ENCODE measurements around the gene NRP1. TPM values are rescaled to one million over a fixed set of nuclear protein-coding genes. Genes with fewer than 3 reads are reported as not detected.
A peak's percentile ranks its signal among the peaks of the same experiment; 100 is the strongest.

The NRP1 gene
- total RNA-seq, 2 experiments from 2014 or later: 0.19 to 0.44 TPM

DNA sequence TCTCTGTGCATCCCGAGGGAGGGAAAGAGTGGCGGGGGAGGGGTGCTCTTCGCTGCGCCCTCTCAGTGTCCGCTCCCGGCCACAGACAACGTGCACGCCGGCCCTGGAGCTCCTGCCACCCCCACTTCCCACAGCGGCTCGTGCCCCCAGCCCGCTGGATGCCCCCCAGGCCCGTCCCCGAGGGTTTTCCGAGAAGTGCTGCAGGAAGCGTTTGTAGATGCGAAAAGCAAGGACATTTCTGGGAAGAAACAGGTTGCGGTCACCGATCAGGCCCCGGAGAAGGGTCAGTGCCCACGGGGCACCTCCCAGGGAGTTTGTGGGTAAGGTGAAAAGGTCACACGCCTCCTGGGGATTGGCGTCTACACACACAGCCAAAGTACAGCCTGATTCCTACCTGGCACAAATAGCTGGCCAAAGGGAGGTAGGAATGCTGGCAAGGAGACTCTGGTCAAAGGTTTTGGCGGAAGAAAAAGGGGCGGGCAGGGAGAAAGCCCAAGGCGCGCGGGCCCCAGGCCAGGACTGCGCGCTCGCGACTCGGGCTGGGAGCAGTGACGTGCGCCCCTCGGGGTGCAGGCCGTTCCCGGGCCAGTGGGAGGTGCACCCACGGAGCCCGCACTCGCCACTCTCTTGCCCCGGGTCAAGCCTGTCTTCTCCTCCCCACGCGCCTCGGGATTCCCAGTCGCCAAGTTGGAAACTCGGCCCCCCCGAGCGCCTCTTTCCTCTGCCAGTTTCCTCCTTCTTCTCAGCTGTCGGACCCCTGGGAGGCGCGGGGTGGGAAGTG, 1.5 kb upstream of the NRP1 start:
- peaks cover 74% of the 10 kb centered on the region for H3K27me3 Mint-ChIP-seq
- H3K27ac Mint-ChIP-seq: no peak overlapping the region
- peak overlapping the region; percentile 44 for H3K4me3 Mint-ChIP-seq
- peaks cover 8% of the 10 kb centered on the region for H3K4me1 Mint-ChIP-seq
- no peaks in the 10 kb centered on the region for H3K9me3 Mint-ChIP-seq
- peak; percentile 2 for DNase-seq
- H3K36me3 Mint-ChIP-seq: no peaks in the 10 kb centered on the region

DNA sequence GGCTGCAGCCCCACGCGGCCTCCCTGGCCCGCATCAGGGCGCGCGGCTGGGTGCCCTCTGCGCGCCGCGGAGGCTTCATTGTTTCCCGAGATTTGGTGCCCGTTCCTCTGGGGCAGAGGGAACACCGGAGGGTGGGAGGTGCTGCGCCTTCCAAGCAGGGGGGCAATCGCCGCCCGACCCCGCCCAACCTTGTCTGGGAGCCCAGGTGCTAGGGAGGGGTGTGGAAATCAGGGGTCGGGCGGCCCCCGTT, 1.0 kb upstream of the NRP1 start:
- Mint-ChIP-seq H3K4me1 (peaks cover 10% of the 10 kb centered on the region), H3K4me3 (no peak overlapping the region), H3K9me3 (no peaks in the 10 kb centered on the region), H3K27me3 (peaks cover 78% of the 10 kb centered on the region), H3K36me3 (no peaks in the 10 kb centered on the region), H3K27ac (no peak overlapping the region)
- no peak for DNase-seq

DNA sequence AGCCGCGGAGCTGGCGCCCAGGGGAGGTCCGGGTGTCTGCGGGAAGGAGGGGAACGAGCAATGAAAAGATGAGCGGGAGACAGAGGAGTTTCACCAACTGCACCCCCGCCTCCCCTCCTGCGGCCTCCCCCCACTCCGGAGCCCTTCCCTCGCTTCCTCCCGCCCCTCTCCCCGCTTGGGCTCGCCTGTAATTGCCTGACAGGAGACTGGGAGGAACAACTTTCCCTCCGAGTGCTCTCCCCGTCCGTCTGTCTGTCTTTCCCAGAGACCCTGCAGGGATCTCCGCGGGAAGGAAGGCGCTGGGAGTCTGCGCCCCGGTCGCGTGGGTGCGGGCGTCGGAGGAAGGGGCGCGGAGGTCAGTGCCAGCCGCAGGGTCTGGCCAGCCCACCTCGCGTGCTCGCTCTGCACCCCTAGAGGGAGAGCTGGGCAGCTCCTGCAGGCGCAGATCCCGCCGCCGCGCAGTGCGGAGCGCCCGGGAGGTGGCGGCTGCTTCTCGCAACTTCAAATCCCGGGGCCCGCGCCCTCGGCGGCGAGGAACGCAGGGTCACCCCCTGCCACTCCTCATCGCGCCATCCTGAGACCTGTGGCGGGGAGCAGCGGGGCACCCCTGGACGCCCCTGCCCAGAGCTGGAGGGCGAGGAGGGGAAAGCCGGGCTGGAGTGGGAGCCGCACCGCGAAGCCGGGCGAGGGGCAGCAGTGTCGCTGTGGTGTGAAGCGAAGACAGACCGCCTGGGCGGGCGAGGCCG, 511 bp upstream of the NRP1 start:
- H3K27me3 Mint-ChIP-seq: peaks cover 83% of the 10 kb centered on the region
- peaks cover 11% of the 10 kb centered on the region for H3K4me1 Mint-ChIP-seq
- no peaks in the 10 kb centered on the region for H3K9me3 Mint-ChIP-seq
- H3K4me3 Mint-ChIP-seq: peak overlapping the region; percentile 59
- no peaks in the 10 kb centered on the region for H3K36me3 Mint-ChIP-seq
- DNase-seq: peak; percentile 46
- H3K27ac Mint-ChIP-seq: no peak overlapping the region

DNA sequence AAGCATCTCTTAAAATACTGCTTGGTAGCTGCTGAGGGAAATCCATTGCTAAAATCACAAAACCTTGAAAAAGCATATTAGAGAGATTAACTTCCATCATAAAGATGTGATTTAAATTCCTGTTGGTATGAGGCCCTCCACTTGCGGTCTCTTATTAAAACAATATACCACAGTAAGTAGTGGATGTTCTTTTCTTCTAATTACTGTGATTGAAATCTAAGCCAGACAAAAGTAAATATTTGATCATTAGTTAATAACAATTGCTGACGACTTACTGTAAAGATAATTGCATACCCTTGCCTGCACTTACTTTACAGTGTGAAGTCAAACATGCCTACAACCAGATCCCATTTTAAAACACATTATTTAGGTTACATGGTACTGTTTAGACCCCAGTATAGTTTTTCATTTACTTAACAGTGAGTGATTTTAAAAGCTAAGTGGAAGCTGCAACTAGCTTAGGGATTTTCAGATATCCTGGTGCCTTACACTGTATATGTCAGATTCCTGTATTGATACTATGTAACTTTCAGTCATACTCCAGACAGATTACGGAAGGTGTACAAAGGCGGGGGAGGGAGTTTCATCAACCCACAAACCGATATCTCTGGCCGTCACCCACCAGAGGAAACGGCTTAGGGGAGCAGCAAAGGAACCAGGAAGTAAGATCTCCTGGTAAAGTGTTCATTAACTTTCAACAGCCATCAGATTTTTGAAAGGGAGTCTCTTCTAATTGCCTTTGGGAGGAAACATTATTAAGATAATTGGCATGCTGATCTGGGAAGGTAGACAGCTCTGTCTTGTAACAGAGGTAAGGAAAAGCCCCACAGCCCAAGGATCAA, 986 bp downstream of the NRP1 start:
- Mint-ChIP-seq H3K27ac (no peak overlapping the region), H3K27me3 (peaks cover 84% of the 10 kb centered on the region), H3K9me3 (no peaks in the 10 kb centered on the region), H3K36me3 (no peaks in the 10 kb centered on the region), H3K4me1 (peaks cover 11% of the 10 kb centered on the region), H3K4me3 (peak overlapping the region; percentile 75)
- peak; percentile 22 for DNase-seq

DNA sequence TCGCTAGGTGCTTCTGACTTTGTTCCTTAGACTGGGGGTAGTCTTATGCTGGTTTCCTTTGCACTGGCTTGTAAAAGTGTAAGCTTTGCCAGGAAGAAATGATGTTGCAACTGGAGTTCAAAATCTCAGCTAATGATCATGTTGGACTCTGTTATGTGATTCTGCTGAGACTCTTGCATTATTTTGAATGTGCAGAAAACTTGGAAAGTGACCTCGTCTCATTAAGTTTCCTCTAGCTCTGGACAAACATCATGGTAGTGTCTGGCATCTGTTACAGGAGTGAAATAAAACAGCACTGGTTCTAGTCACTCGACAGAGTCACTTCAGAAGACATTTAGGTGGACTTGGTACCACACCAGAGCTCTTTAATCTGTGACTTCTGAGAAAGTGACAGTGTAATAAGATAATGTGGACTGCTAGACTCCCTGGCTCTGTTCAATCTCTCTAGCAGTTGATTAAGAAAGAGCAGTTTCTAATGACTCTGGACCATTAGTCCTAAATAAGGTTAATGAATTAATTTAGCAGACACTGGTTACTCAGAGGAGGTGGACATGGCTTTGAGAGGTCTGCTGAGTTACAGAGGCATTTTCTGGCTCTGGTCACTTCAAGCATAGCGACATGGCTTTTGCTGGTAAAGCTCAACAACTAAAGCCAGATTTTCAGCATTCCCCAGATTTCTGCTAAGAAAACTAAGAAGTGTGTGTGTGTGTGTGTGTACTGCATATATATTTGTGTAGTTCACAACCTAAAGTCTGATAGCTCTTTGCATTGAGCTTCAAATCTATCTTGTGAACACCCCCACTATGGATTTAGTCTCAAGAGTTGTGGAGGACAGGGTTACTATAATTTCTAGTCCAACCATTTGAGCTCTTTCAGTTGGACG, 2.0 kb downstream of the NRP1 start:
- H3K27ac Mint-ChIP-seq: no peak overlapping the region
- peaks cover 83% of the 10 kb centered on the region for H3K27me3 Mint-ChIP-seq
- DNase-seq: no peak
- H3K9me3 Mint-ChIP-seq: no peaks in the 10 kb centered on the region
- H3K4me1 Mint-ChIP-seq: peaks cover 11% of the 10 kb centered on the region
- H3K4me3 Mint-ChIP-seq: no peak overlapping the region
- H3K36me3 Mint-ChIP-seq: no peaks in the 10 kb centered on the region

DNA sequence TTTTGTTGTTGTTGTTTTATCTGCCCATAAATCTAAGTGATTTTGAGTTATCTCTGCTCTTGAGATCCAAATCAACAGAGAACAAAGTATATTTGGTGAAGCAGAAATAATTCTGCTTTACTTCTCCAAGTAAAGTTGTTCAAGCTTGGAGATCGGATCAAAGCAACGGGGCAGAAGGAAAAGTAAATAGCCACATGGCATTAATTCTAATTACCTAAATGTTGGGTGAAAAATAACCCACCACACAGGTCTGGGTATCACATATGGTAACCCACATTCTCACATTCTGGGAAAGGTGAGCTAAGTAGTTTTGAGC, 3.1 kb downstream of the NRP1 start:
- Mint-ChIP-seq H3K36me3 (no peaks in the 10 kb centered on the region), H3K4me3 (no peak overlapping the region), H3K4me1 (peaks cover 11% of the 10 kb centered on the region), H3K9me3 (no peaks in the 10 kb centered on the region), H3K27ac (no peak overlapping the region), H3K27me3 (peaks cover 76% of the 10 kb centered on the region)
- DNase-seq: no peak

DNA sequence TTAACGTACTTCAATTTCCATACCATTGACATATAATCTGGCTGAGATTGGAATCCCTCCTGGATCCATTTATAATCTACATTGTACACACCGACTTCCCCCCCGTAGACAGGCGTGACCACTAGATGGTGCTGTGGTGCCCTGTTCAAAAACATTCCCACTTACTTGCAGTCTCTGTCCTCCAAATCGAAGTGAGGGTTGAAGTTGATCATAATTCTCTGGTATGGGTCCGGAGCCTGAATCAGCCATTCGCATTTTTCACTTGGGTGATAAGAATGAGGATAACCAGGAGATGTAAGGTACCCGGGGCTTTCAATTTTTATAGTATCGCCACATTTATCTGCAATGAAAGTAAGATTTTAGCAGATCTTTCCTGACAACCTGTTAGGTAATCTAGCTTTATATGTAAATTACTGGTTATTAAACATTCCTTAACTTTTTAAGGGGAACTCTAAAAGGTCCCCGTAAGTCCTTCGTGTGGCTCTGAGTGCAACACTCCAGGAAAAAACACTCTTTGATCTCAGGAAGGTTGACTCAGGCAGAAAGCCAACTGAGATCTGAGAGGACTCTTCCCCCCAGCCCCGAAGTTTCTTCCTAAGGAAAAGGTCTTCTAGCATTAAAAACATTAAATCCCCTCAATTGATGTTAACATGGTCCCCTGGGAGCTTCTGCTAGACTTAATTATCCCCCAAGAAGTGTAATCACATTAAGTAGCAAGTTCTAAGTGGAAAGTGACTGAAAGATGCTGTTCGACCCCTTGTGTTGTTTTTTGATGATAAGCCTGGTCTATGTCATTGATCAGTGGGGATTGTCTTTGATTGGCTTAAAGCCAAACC, 3.7 kb downstream of the NRP1 start:
- Mint-ChIP-seq H3K4me3 (no peak overlapping the region), H3K9me3 (no peaks in the 10 kb centered on the region), H3K27me3 (peaks cover 70% of the 10 kb centered on the region), H3K4me1 (peaks cover 10% of the 10 kb centered on the region), H3K27ac (no peak overlapping the region), H3K36me3 (no peaks in the 10 kb centered on the region)
- peak; percentile 54 for DNase-seq

DNA sequence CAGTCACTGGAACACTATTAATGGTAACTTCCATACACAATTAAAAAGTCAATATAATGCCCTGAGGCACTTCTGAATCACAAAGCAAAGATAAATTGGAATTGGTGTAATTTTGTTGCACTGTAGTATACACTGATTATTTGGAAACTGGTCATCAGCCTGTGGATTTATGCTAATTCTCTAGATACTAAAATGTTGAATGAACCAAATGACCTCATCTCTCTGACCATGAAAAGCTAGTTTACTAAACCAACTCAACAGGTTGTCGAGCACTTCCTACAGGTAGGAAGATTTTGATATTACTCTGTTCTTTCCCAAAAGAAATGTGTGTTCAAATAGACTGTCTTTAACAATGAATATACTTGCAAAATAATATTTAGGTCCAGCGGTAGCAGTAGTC, 5.3 kb downstream of the NRP1 start:
- no peak overlapping the region for H3K4me3 Mint-ChIP-seq
- H3K36me3 Mint-ChIP-seq: no peaks in the 10 kb centered on the region
- peaks cover 10% of the 10 kb centered on the region for H3K4me1 Mint-ChIP-seq
- peaks cover 58% of the 10 kb centered on the region for H3K27me3 Mint-ChIP-seq
- no peaks in the 10 kb centered on the region for H3K9me3 Mint-ChIP-seq
- H3K27ac Mint-ChIP-seq: no peak overlapping the region
- DNase-seq: no peak

DNA sequence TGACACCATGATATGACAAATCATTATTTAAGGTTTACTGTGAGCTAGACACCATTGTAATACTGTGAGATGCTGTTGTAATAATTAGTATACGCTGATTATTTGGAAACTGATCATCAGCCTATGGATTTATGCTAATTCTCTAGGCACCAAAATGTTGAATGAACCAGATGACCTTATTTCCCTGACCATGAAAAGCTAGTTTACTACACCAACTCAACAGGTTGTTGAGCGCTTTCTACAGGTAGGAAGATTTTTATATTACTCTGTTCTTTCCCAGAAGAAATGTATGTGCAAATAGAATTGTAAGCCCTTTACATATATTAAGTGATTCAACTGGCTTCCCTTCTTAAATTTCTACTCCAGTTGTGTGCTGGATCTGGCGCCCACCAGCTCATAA, 6.2 kb downstream of the NRP1 start:
- no peaks in the 10 kb centered on the region for H3K9me3 Mint-ChIP-seq
- H3K4me1 Mint-ChIP-seq: peaks cover 3% of the 10 kb centered on the region
- no peak overlapping the region for H3K27ac Mint-ChIP-seq
- peaks cover 53% of the 10 kb centered on the region for H3K27me3 Mint-ChIP-seq
- H3K4me3 Mint-ChIP-seq: no peak overlapping the region
- H3K36me3 Mint-ChIP-seq: no peaks in the 10 kb centered on the region
- DNase-seq: no peak

DNA sequence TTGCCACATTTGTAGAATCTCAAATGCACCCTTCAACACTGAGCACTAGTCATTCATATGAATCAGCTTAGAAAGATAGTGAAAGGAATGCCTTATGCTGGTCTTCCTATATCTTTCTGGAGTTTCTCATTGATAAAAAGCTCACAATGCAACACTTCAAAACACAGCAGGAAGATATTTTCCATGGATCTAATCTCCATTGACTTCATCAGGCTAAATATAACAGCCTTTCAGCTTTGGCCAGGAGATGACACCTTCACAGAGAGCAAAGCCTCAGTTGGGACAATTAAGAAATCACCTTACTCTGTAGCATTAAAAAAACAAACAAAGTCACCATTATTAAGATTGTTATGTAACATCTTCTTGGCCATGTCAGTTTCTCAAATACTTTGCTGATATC, 6.7 kb downstream of the NRP1 start:
- no peak overlapping the region for H3K27ac Mint-ChIP-seq
- no peak overlapping the region for H3K4me3 Mint-ChIP-seq
- peaks cover 48% of the 10 kb centered on the region for H3K27me3 Mint-ChIP-seq
- peaks cover 3% of the 10 kb centered on the region for H3K4me1 Mint-ChIP-seq
- H3K9me3 Mint-ChIP-seq: no peaks in the 10 kb centered on the region
- no peak for DNase-seq
- no peaks in the 10 kb centered on the region for H3K36me3 Mint-ChIP-seq

DNA sequence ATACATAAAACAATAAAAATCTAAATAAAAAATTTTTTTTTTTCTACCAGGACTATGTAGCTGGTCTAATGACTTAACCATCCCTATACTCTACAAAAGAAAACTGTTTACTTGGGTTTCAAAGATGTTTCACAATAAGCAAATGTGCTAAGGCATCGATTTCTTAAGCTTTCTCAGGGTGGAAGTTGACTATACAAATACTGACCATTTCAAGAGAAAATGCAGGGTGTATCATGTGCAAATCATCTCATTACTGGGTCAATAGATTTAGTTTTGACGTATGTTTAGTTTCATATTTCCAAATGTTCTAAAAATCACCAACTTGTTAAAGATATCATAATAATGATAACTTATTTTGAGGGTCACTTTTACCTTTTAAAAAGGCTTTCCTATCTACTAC, 7.5 kb downstream of the NRP1 start:
- Mint-ChIP-seq H3K4me1 (peaks cover 3% of the 10 kb centered on the region), H3K9me3 (no peaks in the 10 kb centered on the region), H3K36me3 (no peaks in the 10 kb centered on the region), H3K27ac (no peak overlapping the region), H3K27me3 (peaks cover 39% of the 10 kb centered on the region), H3K4me3 (no peak overlapping the region)
- no peak for DNase-seq

DNA sequence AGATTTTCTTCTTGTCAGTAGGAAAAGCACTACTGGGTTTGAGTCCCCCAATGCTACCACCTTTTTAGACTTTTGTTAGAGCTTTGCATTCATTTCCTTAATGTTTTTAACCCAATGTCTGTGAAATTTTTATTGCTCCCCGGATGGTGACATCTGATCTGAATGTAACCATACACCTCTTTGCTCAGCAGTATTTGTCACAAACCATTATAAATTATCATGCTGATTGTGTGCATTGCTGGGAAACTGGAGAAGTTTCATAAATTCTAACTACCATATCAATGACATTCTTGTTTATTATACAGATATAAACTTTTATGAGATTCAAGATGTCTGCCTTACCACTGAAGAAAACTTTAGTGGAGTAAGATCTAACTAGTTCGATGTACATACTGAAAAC, 8.5 kb downstream of the NRP1 start:
- no peak for DNase-seq
- Mint-ChIP-seq H3K9me3 (no peaks in the 10 kb centered on the region), H3K36me3 (no peaks in the 10 kb centered on the region), H3K4me3 (no peak overlapping the region), H3K27ac (no peak overlapping the region), H3K27me3 (peaks cover 29% of the 10 kb centered on the region), H3K4me1 (peaks cover 3% of the 10 kb centered on the region)

DNA sequence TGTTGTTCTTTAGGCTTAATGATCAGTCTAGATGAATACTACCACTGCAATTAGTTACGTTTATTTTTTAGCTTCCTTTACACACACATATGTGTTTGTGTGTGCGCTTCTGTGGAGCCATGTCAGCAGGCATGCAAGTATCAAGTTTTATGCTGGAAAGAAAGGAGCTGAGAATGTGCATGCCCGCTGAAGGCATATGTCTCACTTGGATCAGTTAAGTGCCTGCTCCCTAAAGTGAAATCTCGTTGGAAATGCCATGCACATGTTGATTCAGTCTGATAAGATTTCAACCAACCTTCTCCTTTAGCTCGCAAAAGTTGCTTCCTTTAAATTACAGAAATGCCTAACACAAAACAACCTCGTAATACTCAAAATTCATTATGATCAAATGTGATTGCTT, 10.7 kb downstream of the NRP1 start:
- Mint-ChIP-seq H3K27me3 (peaks cover 10% of the 10 kb centered on the region), H3K4me3 (no peak overlapping the region), H3K36me3 (no peaks in the 10 kb centered on the region), H3K27ac (no peak overlapping the region), H3K4me1 (no peaks in the 10 kb centered on the region), H3K9me3 (peaks cover 1% of the 10 kb centered on the region)
- DNase-seq: no peak

DNA sequence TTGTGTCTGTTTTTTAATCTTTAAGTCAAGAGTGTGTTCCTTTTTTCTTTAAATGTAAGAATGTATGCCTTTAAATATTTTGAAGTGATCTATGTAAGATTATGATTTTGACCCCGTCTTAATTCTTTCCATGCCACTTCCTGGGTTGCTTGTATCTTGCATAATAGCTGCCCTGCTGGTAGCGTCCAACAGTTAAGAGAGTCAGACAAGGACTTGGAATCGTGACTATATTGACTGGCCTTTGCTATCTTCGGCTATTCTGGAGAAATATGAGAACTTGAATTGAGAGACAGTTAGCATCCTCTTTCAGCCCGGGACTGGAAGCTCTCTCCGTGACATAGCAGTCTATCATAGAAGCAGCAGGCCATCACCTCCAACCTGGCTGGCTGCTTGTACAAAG, 13.0 kb downstream of the NRP1 start:
- H3K4me3 Mint-ChIP-seq: no peak overlapping the region
- H3K36me3 Mint-ChIP-seq: no peaks in the 10 kb centered on the region
- peaks cover 1% of the 10 kb centered on the region for H3K9me3 Mint-ChIP-seq
- no peaks in the 10 kb centered on the region for H3K27me3 Mint-ChIP-seq
- no peak for DNase-seq
- no peak overlapping the region for H3K27ac Mint-ChIP-seq
- no peaks in the 10 kb centered on the region for H3K4me1 Mint-ChIP-seq

Measured in activated naive CD8-positive, alpha-beta T cell treated with anti-CD3 and anti-CD28 coated beads for 36 hours (primary cell).